ENCODE measurements around the gene KAZN.
A peak's percentile ranks its signal among the peaks of the same experiment; 100 is the strongest.

Gene KAZN

GRCh38 chr1:15157524-15158399 is 559.3 kb downstream of the KAZN start:
- DNase-seq = no peak

- peak; percentile 29 for DNase-seq
Measured at GRCh38 chr1:15158506-15159165, 560.2 kb downstream of the KAZN start.

GRCh38 chr1:15159166-15159555 is 560.7 kb downstream of the KAZN start:
- no peak for DNase-seq

DNA sequence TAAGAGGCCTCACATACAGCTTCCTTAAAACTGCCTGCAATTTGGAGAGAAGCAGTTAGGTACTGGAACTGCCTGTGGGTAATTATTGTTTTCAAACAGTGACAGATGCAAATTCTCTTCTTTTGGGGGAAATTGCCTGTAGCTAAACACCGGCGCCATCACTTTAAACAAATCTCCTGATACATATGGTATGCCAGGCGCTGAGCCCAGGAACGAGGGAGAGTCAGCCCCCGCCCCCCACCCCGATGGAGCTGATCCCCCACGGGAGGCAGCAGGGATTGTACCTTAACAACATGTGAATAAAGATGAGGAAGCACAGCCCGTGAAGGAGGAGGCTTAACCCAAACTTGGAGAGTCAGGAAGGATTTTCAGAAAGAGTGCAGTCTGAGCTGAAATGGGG is 562.1 kb downstream of the KAZN start:
- no peak for DNase-seq

DNA sequence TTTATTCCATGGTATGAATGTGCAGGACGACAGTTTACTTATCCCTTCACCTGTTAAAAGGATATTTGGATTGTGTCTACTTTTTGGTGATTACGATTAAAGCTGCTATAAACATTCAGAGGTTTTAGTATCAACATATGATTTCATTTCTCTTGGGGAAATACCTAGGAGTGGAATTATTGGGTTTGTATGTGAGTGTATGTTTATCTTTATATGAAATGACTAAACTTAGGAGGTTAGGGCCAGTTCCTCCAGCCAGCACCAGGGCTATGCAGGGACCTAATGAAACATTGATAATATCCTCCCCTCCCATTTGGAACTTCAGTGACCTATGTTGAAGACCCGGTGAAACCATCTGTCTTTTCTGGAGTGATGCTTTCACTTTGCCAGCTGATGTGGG is 568.9 kb downstream of the KAZN start:
- DNase-seq = no peak

All from MV-4-11 (cell line).